CD4-positive, alpha-beta T cell treated with Interleukin-4 for 4 hours (primary cell): ENCODE results near the gene TTC27.
"Not testable (repeated sequence)": the region's sequence is repeated elsewhere in the genome, so short reads cannot be mapped to it uniquely, and the experiment has no call there.

ENCODE experiments used
- DNase-seq: peaks from one replicate; pipeline ENCODE4 v3.0.0-alpha.2; 2020

TTC27 gene

DNA sequence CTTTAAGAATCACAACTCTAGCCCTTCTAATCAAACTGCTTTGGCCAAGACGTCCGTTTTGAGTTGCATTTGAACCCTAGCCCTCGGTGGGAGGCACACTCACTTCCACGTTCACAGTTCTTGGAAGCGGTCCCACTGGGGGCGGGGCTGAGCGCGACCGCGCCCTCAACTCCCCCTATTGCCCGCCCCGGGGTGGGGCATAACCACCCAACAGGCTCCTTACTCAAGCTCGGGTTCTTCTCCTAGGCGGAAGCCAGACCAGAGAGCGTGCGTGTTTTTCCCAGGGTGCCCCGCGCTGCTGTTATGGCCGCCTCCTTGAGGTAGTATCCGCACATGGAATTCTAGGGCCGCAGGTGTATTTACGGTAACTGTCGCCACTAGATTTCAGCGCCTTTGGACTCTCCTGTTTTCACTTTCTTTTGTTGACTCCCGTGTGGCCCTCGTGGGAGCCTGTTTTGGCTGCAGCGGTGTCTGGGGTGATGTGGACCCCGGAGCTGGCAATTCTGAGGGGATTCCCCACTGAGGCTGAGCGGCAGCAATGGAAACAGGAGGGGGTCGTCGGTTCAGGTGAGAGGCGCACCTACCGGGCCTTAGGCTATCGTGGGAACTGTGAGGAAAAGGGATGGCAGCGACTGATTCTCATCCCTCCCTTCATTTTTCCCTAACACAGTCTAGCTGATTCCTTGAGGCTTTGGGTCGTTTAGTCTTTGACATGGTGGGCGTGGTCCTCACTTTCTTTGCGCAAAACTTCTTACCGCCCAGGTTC, at the start of gene TTC27:
TTC27 (plus strand) TSS at position 237 of the 766 bp plus-strand sequence; CDS start at position 480, 243 bp downstream.
- DNase-seq, result peak; percentile 95

GRCh38 chr2:32591669-32592463, 36.0 kb upstream of the TTC27 start:
- DNase-seq, result peak; percentile 26

DNA sequence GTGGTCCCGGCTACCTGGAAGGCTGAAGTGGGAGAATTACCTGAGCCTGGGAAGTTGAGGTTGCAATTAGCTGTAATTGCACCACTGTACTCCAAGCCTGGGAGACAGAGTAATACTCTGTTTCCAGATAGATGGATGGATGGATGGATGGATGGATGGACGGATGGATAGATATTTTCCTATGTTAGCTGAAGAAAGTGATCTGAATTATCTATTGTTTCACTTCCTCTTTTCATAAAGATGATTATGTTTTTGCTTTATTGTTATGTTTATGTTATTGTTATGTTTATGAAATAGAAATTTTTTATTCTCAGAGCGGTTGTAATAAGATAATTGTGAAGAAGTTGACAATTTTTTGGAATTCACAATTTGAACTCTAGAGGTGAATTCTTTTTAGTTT, 33.3 kb upstream of the TTC27 start:
- DNase-seq, result no peak

- no peak for DNase-seq
Measured at GRCh38 chr2:32611366-32611765, 16.5 kb upstream of the TTC27 start.

- no peak for DNase-seq
Measured at GRCh38 chr2:32611771-32612170, 16.1 kb upstream of the TTC27 start.

- DNase-seq, result no peak
Measured at GRCh38 chr2:32614084-32614483, 13.8 kb upstream of the TTC27 start.

DNA sequence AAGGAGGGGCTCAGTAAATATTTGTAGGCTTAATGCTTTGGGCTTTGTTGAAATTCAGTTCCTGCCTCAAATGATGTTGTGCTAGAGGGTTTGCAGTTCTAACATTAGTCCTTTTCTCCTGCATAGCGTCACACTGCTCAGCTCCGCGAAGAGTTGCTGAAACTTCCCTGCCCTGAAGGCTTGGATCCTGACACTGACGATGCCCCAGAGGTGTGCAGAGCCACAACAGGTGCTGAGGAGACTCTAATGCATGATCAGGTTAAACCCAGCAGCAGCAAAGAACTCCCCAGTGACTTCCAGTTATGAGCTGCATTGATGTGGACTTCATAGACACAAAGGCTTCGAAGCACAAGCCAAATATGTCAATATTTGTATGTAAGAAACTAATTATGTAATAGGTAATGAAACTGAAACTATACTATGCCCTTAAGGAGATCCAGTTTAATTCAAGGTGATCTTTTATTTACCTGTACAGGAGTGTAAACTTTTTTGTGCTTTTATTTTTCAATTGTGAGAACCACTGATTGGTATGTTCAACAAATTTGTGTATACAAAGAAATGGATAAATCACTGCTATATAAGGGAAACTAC, 10.2 kb upstream of the TTC27 start:
- DNase-seq, result no peak

GRCh38 chr2:32622570-32623310, 5.1 kb upstream of the TTC27 start:
- DNase-seq, result no peak

DNA sequence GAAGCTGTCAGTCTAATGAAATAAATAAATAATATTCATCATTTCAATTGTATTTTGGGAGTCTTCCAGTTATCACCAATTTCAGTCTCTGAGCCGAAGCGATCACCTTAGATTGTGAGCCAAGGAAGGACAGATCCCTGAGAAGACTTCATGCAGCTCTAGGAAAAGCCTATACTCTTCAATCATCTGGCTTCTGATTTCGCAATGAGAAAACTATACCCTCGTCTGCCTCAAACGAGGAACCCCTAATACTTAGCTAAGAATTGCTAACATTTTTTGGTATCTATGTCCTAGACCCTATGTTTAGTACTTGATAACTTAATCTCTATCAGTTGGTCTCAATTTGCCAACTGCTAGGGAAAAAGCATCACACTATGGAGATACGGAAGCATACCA, 4.5 kb upstream of the TTC27 start:
- DNase-seq, result no peak

DNA sequence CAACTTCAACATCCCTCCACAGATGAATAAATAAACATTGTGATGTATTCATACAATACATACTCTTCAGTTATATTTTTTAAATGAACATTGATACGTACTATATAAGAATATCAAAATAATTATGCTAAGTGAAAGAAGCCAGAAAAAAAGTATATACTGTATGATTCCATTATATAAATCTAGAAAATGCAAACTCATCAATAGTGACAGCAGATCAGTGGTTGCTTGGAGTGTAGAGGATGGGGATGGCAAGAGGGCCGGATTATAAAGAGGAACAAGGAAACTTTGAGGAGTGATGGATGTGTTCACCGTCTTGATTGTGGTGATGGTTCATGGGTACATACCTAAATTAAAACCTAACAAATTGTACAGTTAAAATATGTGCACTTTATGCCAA, 3.0 kb upstream of the TTC27 start:
- no peak for DNase-seq

GRCh38 chr2:32626639-32627221, 1.1 kb upstream of the TTC27 start:
- DNase-seq, result no peak

DNA sequence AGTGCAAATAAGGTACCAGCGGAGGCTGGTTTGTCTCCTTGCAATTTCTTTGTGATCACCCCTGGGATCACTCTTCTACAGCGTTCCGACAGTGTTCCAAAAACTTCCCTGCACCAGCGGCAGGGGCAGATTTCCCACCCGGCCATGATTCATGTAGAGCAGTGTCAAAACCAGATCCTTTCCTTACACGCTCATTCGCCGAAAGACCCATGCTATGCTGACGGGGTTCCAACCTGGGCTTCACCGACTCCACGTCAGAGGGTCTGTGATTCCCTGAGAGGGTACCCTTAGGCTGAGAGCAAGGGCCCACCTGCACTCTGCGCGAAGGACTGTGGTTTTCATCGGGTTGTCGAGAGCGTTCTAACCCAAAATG, 423 bp upstream of the TTC27 start:
- peak; percentile 15 for DNase-seq

DNA sequence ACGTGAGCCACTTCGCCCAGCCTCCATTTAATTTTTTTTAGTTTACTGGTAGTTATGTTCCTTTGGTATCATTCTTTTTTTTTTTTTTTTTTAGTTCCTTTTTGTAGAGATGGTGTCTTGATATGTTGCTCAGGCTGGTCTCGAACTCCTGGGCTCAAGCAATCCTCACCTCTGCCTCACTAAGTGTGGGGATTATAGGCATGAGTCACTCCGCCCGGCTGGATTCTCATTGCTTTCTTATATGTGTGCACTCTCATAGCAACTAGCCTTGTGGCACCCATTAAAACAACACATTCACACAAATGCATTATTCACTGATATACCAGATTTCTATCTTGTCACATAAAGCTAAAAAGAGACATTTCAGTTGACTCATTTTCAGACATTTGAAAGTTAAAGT, 4.2 kb downstream of the TTC27 start:
- DNase-seq, result no peak

GRCh38 chr2:32633040-32633439, 5.2 kb downstream of the TTC27 start:
- DNase-seq, result no peak

DNA sequence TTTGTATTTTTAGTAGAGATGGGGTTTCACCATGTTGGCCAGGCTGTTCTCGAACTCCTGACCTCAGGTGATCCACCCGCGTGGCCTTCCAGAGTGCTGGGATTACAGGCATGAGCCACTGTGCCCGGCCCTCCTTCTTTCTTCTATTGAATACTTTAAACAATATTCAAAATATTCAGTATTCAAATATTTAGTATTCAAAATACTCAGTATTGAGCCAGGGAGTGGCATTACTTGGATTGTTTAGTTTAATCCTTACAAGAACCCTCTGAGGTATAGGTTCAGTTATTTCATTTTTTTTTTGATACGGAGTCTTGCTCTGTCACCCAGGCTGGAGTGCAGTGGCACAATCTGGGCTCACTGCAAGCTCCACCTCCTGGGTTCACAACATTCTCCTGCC, 10.7 kb downstream of the TTC27 start:
- not testable (repeated sequence) for DNase-seq

- no peak for DNase-seq
Measured at GRCh38 chr2:32641180-32641579, 13.3 kb downstream of the TTC27 start.

- no peak for DNase-seq
Measured at GRCh38 chr2:32647180-32647651, 19.4 kb downstream of the TTC27 start.

DNA sequence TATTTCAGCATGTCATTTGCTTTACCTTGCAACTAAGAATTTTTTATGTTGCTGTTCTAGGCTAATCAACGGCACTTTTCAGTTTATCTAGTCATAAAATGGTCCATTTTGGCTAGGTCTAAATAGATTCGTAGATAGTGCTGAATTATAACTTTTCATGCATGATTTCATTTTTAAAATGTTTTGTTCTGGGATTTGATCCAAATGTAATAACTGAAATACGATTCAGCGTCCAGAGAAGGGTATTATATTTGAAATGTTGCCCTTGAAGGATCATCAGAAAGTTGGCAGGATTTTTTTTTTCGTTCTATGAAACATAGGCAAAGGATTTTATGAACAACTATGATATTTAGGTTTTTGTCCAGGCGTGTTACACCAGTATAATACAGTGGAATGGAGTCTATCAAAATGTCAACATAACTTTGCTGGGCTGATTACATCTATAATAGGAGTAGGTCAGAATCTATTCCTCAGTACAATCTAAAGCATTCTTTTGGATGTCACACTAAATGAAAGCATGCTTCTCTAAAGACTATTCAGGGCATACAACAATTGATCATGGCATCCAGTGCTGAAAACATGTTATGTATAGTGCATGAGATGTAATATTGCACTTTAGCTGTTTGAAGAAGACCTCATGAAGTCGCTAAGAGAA, 24.8 kb downstream of the TTC27 start:
- DNase-seq, result no peak

- DNase-seq, result no peak
Measured at GRCh38 chr2:32656069-32656468, 28.2 kb downstream of the TTC27 start.

DNA sequence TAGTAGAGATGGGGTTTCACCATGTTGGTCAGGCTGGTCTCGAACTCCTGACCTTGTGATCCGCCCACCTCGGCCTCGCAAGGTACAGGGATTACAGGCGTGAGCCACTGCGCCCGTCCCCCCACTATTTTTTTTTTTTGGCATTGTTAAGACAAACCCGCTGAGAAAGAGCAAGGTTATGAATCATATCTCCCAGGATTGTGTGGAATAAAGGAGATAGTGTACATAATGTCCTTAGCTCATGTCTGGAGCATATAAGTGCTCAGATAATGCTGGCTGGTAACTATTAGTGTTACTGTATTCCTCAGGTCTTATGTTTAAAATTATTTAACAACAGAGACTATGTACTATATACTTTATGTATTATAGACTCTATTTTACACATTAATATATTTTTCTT, 36.0 kb downstream of the TTC27 start:
- no peak for DNase-seq

DNA sequence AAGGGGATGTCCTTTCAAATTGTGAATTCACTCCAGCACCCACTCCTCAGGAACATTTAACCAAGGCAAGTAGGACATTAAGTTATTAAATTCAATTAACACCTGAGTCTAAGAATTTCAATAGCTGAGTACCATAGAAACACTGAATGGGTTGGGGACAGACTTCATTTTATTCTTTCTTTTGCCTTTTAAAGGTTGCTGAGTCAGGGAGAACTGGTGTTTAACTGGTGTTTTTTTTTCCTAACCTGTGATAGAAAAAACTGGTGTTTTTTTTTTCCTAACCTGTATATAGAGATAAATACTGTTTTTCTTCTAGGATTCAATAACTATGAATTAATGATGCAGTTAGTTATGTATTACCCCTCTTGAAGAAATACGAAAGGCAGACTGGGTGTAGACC, 38.9 kb downstream of the TTC27 start:
- DNase-seq, result no peak

- no peak for DNase-seq
Measured at GRCh38 chr2:32668254-32668653, 40.4 kb downstream of the TTC27 start.
